Measurements from ENCODE around the gene NIBAN1. TPM values are rescaled to one million over a fixed set of nuclear protein-coding genes. Genes with fewer than 3 reads are reported as not detected.
"Not testable (repeated sequence)": the region's sequence is repeated elsewhere in the genome, so short reads cannot be mapped to it uniquely, and the experiment has no call there.

Gene NIBAN1
- total and polyA plus RNA-seq, 2 experiments from 2014 or later = 6.9 to 11.1 TPM

GRCh38 chr1:184959626-184960025 is 14.7 kb downstream of the NIBAN1 start:
- Histone ChIP-seq H3K4me3 (no peak overlapping the region), H3K4me2 (no peak overlapping the region), H3K9me3 (ENCODE audit: low read depth) (no peaks in the 10 kb centered on the region), H3K27ac (peak overlapping the region; percentile 1), H3K9me2 (replicated peaks; ENCODE audit: insufficient read depth) (no peaks in the 10 kb centered on the region), H4K20me1 (ENCODE audit: insufficient read depth, poor library complexity, severe bottlenecking) (no peaks in the 10 kb centered on the region), H3K4me1 (ENCODE audit: insufficient read depth) (peaks cover 8% of the 10 kb centered on the region), H3K79me2 (no peaks in the 10 kb centered on the region), H3K36me3 (replicated peaks; ENCODE audit: insufficient read depth, low read depth) (no peaks in the 10 kb centered on the region), H2AFZ (no peak overlapping the region), H3K27me3 (no peaks in the 10 kb centered on the region)
- no peak for DNase-seq (ENCODE audit: low spot score)
- WGBS (ENCODE audit: low lambda C conversion rate, missing lambda C conversion rate) = 69% methylated on average over 1 of the region's 1 CpG
- no peak for TF ChIP-seq CTCF (IDR thresholded peaks at IDR 0.05; ENCODE audit: poor library complexity)
- TF ChIP-seq EZH2phosphoT487 (IDR thresholded peaks at IDR 0.05; ENCODE audit: low read depth, severe bottlenecking, unreplicated experiment) = no peak
- no peak for TF ChIP-seq EZH2 (IDR thresholded peaks at IDR 0.05; ENCODE audit: borderline replicate concordance)

- no peaks in the 10 kb centered on the region for H4K20me1 ChIP-seq (ENCODE audit: insufficient read depth, poor library complexity, severe bottlenecking)
- H3K27me3 ChIP-seq = no peaks in the 10 kb centered on the region
- no peaks in the 10 kb centered on the region for H3K9me3 ChIP-seq (ENCODE audit: low read depth)
- peak overlapping the region; percentile 1 for H3K27ac ChIP-seq
- no peaks in the 10 kb centered on the region for H3K36me3 ChIP-seq (replicated peaks; ENCODE audit: insufficient read depth, low read depth)
- TF ChIP-seq EZH2 (IDR thresholded peaks at IDR 0.05; ENCODE audit: borderline replicate concordance) = no peak
- no peak for TF ChIP-seq CTCF (IDR thresholded peaks at IDR 0.05; ENCODE audit: poor library complexity)
- TF ChIP-seq EZH2phosphoT487 (IDR thresholded peaks at IDR 0.05; ENCODE audit: low read depth, severe bottlenecking, unreplicated experiment) = no peak
- peaks cover 17% of the 10 kb centered on the region for H3K4me1 ChIP-seq (ENCODE audit: insufficient read depth)
- no peak overlapping the region for H2AFZ ChIP-seq
- WGBS (ENCODE audit: low lambda C conversion rate, missing lambda C conversion rate) = 51% methylated on average over 4 of the region's 4 CpGs
- H3K4me2 ChIP-seq = no peak overlapping the region
- no peaks in the 10 kb centered on the region for H3K9me2 ChIP-seq (replicated peaks; ENCODE audit: insufficient read depth)
- DNase-seq (ENCODE audit: low spot score) = no peak
- no peak overlapping the region for H3K4me3 ChIP-seq
- H3K79me2 ChIP-seq = no peaks in the 10 kb centered on the region
Observed at GRCh38 chr1:184958554-184959353, 15.6 kb downstream of the NIBAN1 start.

- H3K9me3 ChIP-seq (ENCODE audit: low read depth); H3K4me2 ChIP-seq; H3K27ac ChIP-seq; H4K20me1 ChIP-seq (ENCODE audit: insufficient read depth, poor library complexity, severe bottlenecking); H3K27me3 ChIP-seq; DNase-seq (ENCODE audit: low spot score); H3K9me2 ChIP-seq (replicated peaks; ENCODE audit: insufficient read depth); H3K36me3 ChIP-seq (replicated peaks; ENCODE audit: insufficient read depth, low read depth); H3K79me2 ChIP-seq; H2AFZ ChIP-seq; H3K4me3 ChIP-seq: not testable (repeated sequence)
- H3K4me1 ChIP-seq (ENCODE audit: insufficient read depth) = peaks cover 20% of the 10 kb centered on the region
- WGBS (ENCODE audit: low lambda C conversion rate, missing lambda C conversion rate) = 92% methylated on average over 2 of the region's 2 CpGs
Observed at GRCh38 chr1:184957901-184958300, 16.4 kb downstream of the NIBAN1 start.

GRCh38 chr1:184956999-184957700 is 17.2 kb downstream of the NIBAN1 start:
- peaks cover 20% of the 10 kb centered on the region for H3K4me1 ChIP-seq (ENCODE audit: insufficient read depth)
- H3K36me3 ChIP-seq (replicated peaks; ENCODE audit: insufficient read depth, low read depth) = no peaks in the 10 kb centered on the region
- H3K27me3 ChIP-seq = no peaks in the 10 kb centered on the region
- WGBS (ENCODE audit: low lambda C conversion rate, missing lambda C conversion rate) = 84% methylated on average over 4 of the region's 4 CpGs
- H3K27ac ChIP-seq = no peak overlapping the region
- no peak overlapping the region for H3K4me2 ChIP-seq
- no peaks in the 10 kb centered on the region for H3K9me2 ChIP-seq (replicated peaks; ENCODE audit: insufficient read depth)
- no peaks in the 10 kb centered on the region for H4K20me1 ChIP-seq (ENCODE audit: insufficient read depth, poor library complexity, severe bottlenecking)
- no peaks in the 10 kb centered on the region for H3K79me2 ChIP-seq
- no peak overlapping the region for H2AFZ ChIP-seq
- no peak overlapping the region for H3K4me3 ChIP-seq
- no peaks in the 10 kb centered on the region for H3K9me3 ChIP-seq (ENCODE audit: low read depth)
- TF ChIP-seq EZH2phosphoT487 (IDR thresholded peaks at IDR 0.05; ENCODE audit: low read depth, severe bottlenecking, unreplicated experiment) = no peak
- TF ChIP-seq CTCF (IDR thresholded peaks at IDR 0.05; ENCODE audit: poor library complexity) = no peak
- TF ChIP-seq EZH2 (IDR thresholded peaks at IDR 0.05; ENCODE audit: borderline replicate concordance) = no peak
- no peak for DNase-seq (ENCODE audit: low spot score)
